MM.1S (cell line): ENCODE data around the gene XRCC4.

ENCODE experiments used
- CTCF ChIP-seq: fragments of 300-600 bp; sonication (generic); IDR thresholded peaks from 2 replicates; pipeline ENCODE4 v1.5.1; 2016; ENCODE audit warnings: antibody characterized with exemption, low read length, mixed read lengths
- EZH2 ChIP-seq: fragments of 300-600 bp; sonication (generic); optimal IDR thresholded peaks from 2 replicates; pipeline ENCODE3; 2017; ENCODE audit warnings: low read depth, mild to moderate bottlenecking, antibody characterized with exemption, low read length, mixed read lengths
- EZH2phosphoT487 ChIP-seq: fragments of 300-600 bp; sonication (generic); IDR thresholded peaks from 2 replicates; pipeline ENCODE4 v1.6.1; 2018; ENCODE audit warnings: antibody characterized with exemption, low read length

- TF ChIP-seq CTCF (no peak), EZH2 (no peak), EZH2phosphoT487 (no peak)
Observed at GRCh38 chr5:83031381-83031780, 46.0 kb upstream of the XRCC4 start.
